HCT116 (cell line): Measurements from ENCODE around the gene EDEM3. TPM values are rescaled to one million over a fixed set of nuclear protein-coding genes. Genes with fewer than 3 reads are reported as not detected.
"Not testable (repeated sequence)": the region's sequence is repeated elsewhere in the genome, so short reads cannot be mapped to it uniquely, and the experiment has no call there.

Experiments used
- ATAC-seq: fragments of 200-7000 bp; cut with Tn5 transposase; 2 replicates; pipeline ENCODE4 v1.9.1; 2020; ENCODE audit warnings: mild to moderate bottlenecking, moderate library complexity
- BruUV-seq: library from RNA; stranded (reverse); fragments of 400-500 nt; replicated peaks from 2 replicates; lab custom pipeline; 2021; lab: Mats Ljungman, UMichigan
- CTCF ChIA-PET: fragments of 300-600 bp; sonication (Branson Sonifier 250); formaldehyde crosslinking; loops from one replicate; lab custom pipeline; 2021; ENCODE audit warnings: antibody characterized with exemption; lab: Charles Lee
- POLR2A ChIA-PET: fragments of 300-600, 350-600 bp; sonication (Branson Sonifier 250); formaldehyde crosslinking; loops from one replicate; lab custom pipeline; 2021; ENCODE audit warnings: antibody characterized with exemption; lab: Charles Lee
- RAD21 ChIA-PET, 2 experiments: fragments of 300-600 bp; sonication (Branson Sonifier 250); formaldehyde crosslinking; loops; one replicate each; lab custom pipeline; 2023; ENCODE audit warnings: low total read pairs in 2 of 2; ENCODE audit not compliant: uncharacterized antibody in 2 of 2, unreplicated experiment in 2 of 2, low non-redundant PET in 1 of 2; lab: Charles Lee
- DNase-seq: peaks from one replicate; pipeline ENCODE4 v3.0.0-alpha.2; 2010; ENCODE audit warnings: low read depth, low spot score
- H2AFZ ChIP-seq: fragments of 200-600 bp; shearing (Covaris generic), sonication (generic); 2 replicates; pipeline ENCODE4 v1.6.1; 2017; ENCODE audit warnings: low read depth, mixed run types, mixed read lengths, antibody characterized with exemption, low read length; ENCODE audit not compliant: poor library complexity, severe bottlenecking
- H3K27ac ChIP-seq: 2 replicates; pipeline ENCODE4 v1.5.1; 2012; ENCODE audit warnings: low read depth, low read length
- H3K27me3 ChIP-seq: fragments of 200-600 bp; sonication (generic); 2 replicates; pipeline ENCODE4 v1.6.1; 2016; ENCODE audit warnings: mixed run types, low read length, mixed read lengths; ENCODE audit not compliant: insufficient read depth
- H3K36me3 ChIP-seq, 2 experiments: fragments of 200-500 bp in 1 of 2; fragments of 200-600 bp in 1 of 2; sonication (Bioruptor generic) in 1 of 2; sonication (generic) in 1 of 2; 2 replicates each; pipeline versions ENCODE4 v1.5.1 to v1.6.1; 2014 to 2016; ENCODE audit warnings: low read length in 2 of 2, inconsistent platforms in 1 of 2, mixed read lengths in 1 of 2, mixed run types in 1 of 2; ENCODE audit not compliant: insufficient read depth in 2 of 2, control insufficient read depth in 1 of 2
- H3K4me1 ChIP-seq, 2 experiments: fragments of 200-600 bp in 1 of 2; sonication (generic) in 1 of 2; 2 replicates each; pipeline versions ENCODE4 v1.5.1 to v1.6.1; 2012 to 2017; ENCODE audit warnings: low read length in 2 of 2, inconsistent platforms in 1 of 2, mild to moderate bottlenecking in 1 of 2, mixed read lengths in 1 of 2, mixed run types in 1 of 2, moderate library complexity in 1 of 2; ENCODE audit not compliant: insufficient read depth in 2 of 2, control insufficient read depth in 1 of 2
- H3K4me2 ChIP-seq: fragments of 200-600 bp; sonication (generic); 2 replicates; pipeline ENCODE4 v1.6.1; 2017; ENCODE audit warnings: mixed run types, low read length, mixed read lengths
- H3K4me3 ChIP-seq, 2 experiments: fragments of 200-600 bp in 1 of 2; sonication (generic) in 1 of 2; replicated peaks in 1 of 2; 2 replicates each; pipeline ENCODE4 v1.5.1; 2011 to 2016; ENCODE audit warnings: low read length in 2 of 2, control low read depth in 1 of 2, low read depth in 1 of 2, mild to moderate bottlenecking in 1 of 2, mixed read lengths in 1 of 2, mixed run types in 1 of 2
- H3K79me2 ChIP-seq: fragments of 200-600 bp; sonication (generic); 2 replicates; pipeline ENCODE4 v1.6.1; 2017; ENCODE audit warnings: mild to moderate bottlenecking, mixed run types, low read length, moderate library complexity, mixed read lengths; ENCODE audit not compliant: insufficient read depth
- H3K9ac ChIP-seq: fragments of 200-600 bp; sonication (generic); 2 replicates; pipeline ENCODE4 v1.6.1; 2016; ENCODE audit warnings: low read length, mixed read lengths
- H3K9me2 ChIP-seq: fragments of 200-600 bp; sonication (generic), shearing (Covaris generic); 2 replicates; pipeline ENCODE4 v1.6.1; 2017; ENCODE audit warnings: mixed run types, mild to moderate bottlenecking, moderate library complexity; ENCODE audit not compliant: insufficient read depth
- H3K9me3 ChIP-seq, 2 experiments: fragments of 200-500 bp in 1 of 2; fragments of 200-600 bp in 1 of 2; sonication (Bioruptor generic) in 1 of 2; sonication (generic) in 1 of 2; 2 replicates each; pipeline ENCODE4 v1.6.1; 2014 to 2017; ENCODE audit warnings: low read length in 2 of 2, mixed read lengths in 2 of 2, inconsistent platforms in 1 of 2, low read depth in 1 of 2, mild to moderate bottlenecking in 1 of 2, mixed run types in 1 of 2, moderate library complexity in 1 of 2; ENCODE audit not compliant: control insufficient read depth in 1 of 2, insufficient read depth in 1 of 2
- H4K20me1 ChIP-seq: fragments of 200-600 bp; sonication (generic), shearing (Covaris generic); 2 replicates; pipeline ENCODE4 v1.6.1; 2017; ENCODE audit warnings: mixed run types, mild to moderate bottlenecking, moderate library complexity; ENCODE audit not compliant: insufficient read depth
- CBX3 ChIP-seq: IDR thresholded peaks from 2 replicates; pipeline ENCODE4 v1.6.1; 2012; ENCODE audit warnings: low read depth
- CEBPB ChIP-seq: IDR thresholded peaks from 2 replicates; pipeline ENCODE4 v1.6.1; 2012; ENCODE audit warnings: low read depth
- EGR1 ChIP-seq: IDR thresholded peaks from 2 replicates; pipeline ENCODE4 v1.6.1; 2012; ENCODE audit warnings: low read depth
- EZH2phosphoT487 ChIP-seq: fragments of 200-600 bp; IDR thresholded peaks from 2 replicates; pipeline ENCODE4 v1.6.1; 2018; ENCODE audit warnings: antibody characterized with exemption, borderline replicate concordance
- JUND ChIP-seq: IDR thresholded peaks from 2 replicates; pipeline ENCODE4 v1.6.1; 2012
- RAD21 ChIP-seq: IDR thresholded peaks from 2 replicates; pipeline ENCODE4 v1.6.1; 2012; ENCODE audit warnings: low read depth, mild to moderate bottlenecking
- SRF ChIP-seq: IDR thresholded peaks from 2 replicates; pipeline ENCODE4 v1.6.1; 2012; ENCODE audit warnings: low read depth
- TCF7L2 ChIP-seq: IDR thresholded peaks from 2 replicates; pipeline ENCODE4 v1.7.0; 2011; ENCODE audit warnings: borderline replicate concordance, inconsistent platforms; ENCODE audit not compliant: insufficient read depth, insufficient read length; ENCODE audit errors: extremely low read depth
- YY1 ChIP-seq: IDR thresholded peaks from 2 replicates; pipeline ENCODE4 v1.6.1; 2011; ENCODE audit warnings: low read length, low read depth, moderate library complexity, mild to moderate bottlenecking; ENCODE audit not compliant: insufficient replicate concordance; ENCODE audit errors: extremely low read depth
- intact Hi-C: fragments of 100-400 bp; cut with micrococcal nuclease; formaldehyde crosslinking; loops from 2 replicates; pipeline ENCODE4 v1.10.0; 2022
- total RNA-seq: library from RNA; stranded (reverse); gene quantifications from one replicate; pipeline ENCODE4 v1.2.1, GENCODE V29; 2021; ENCODE audit not compliant: unreplicated experiment
- TF ChIP-seq, protein P1 (sequence below): IDR thresholded peaks from 2 replicates; pipeline ENCODE4 v1.6.1; 2012
- TF ChIP-seq, protein P2 (sequence below): IDR thresholded peaks from 2 replicates; pipeline ENCODE4 v1.6.1; 2011; ENCODE audit warnings: mild to moderate bottlenecking, low read length, moderate library complexity; ENCODE audit not compliant: insufficient replicate concordance; ENCODE audit errors: extremely low read depth
- TF ChIP-seq, protein P3 (sequence below): IDR thresholded peaks from 2 replicates; pipeline ENCODE4 v1.6.1; 2012

Gene EDEM3
- total RNA-seq, 1 experiment from 2014 or later: 14.9 TPM

GRCh38 chr1:184785529-184785928 is 30.9 kb upstream of the EDEM3 start:
- Histone ChIP-seq H3K4me1 (peaks cover 0 to 5% of the 10 kb centered on the region in 2 experiments; a peak in 1 of 4 replicates), H2AFZ (no peak overlapping the region), H3K4me2 (no peak overlapping the region), H3K36me3 (no peaks in the 10 kb centered on the region), H3K79me2 (no peaks in the 10 kb centered on the region), H3K9me2 (no peaks in the 10 kb centered on the region), H3K27ac (no peak overlapping the region), H3K4me3 (no peak overlapping the region), H3K27me3 (no peaks in the 10 kb centered on the region), H3K9me3 (no peaks in the 10 kb centered on the region; a peak in 1 of 4 replicates), H4K20me1 (no peaks in the 10 kb centered on the region), H3K9ac (no peak overlapping the region)
- intact Hi-C loops: no loop called here
- no TSS peak for BruUV-seq
- TF ChIP-seq EGR1 (no peak), EZH2phosphoT487 (no peak), CBX3 (no peak), RAD21 (no peak), SRF (no peak), TCF7L2 (no peak), JUND (no peak), YY1 (no peak), CEBPB (no peak)
- TF ChIP-seq, protein P1, sequence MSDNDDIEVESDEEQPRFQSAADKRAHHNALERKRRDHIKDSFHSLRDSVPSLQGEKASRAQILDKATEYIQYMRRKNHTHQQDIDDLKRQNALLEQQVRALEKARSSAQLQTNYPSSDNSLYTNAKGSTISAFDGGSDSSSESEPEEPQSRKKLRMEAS: no peak
- TF ChIP-seq, protein P2, sequence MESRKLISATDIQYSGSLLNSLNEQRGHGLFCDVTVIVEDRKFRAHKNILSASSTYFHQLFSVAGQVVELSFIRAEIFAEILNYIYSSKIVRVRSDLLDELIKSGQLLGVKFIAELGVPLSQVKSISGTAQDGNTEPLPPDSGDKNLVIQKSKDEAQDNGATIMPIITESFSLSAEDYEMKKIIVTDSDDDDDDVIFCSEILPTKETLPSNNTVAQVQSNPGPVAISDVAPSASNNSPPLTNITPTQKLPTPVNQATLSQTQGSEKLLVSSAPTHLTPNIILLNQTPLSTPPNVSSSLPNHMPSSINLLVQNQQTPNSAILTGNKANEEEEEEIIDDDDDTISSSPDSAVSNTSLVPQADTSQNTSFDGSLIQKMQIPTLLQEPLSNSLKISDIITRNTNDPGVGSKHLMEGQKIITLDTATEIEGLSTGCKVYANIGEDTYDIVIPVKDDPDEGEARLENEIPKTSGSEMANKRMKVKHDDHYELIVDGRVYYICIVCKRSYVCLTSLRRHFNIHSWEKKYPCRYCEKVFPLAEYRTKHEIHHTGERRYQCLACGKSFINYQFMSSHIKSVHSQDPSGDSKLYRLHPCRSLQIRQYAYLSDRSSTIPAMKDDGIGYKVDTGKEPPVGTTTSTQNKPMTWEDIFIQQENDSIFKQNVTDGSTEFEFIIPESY: no peak
- TF ChIP-seq, protein P3, sequence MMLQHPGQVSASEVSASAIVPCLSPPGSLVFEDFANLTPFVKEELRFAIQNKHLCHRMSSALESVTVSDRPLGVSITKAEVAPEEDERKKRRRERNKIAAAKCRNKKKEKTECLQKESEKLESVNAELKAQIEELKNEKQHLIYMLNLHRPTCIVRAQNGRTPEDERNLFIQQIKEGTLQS: no peak
- ATAC-seq: no peak
- ChIA-PET RAD21 (no interaction called here), POLR2A (no interaction called here), CTCF (no interaction called here)
- DNase-seq: no peak

DNA sequence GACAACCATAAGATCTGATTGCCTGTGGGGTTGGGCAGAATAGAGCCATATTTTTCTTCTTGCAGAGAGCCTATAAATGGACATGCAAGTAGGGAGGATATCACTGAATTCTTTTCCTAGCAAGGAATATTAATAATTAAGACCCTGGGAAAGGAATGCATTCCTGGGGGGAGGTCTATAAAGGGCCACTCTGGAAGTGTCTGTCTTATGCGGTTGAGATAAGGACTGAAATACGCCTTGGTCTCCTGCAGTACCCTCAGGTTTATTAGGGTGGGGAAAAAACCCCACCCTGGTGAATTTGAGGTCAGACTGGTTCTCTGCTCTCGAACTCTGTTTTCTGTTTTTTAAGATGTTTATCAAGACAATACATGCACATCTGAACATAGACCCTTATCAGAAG is 29.1 kb upstream of the EDEM3 start:
- CTCF ChIA-PET, H4K20me1 ChIP-seq, H3K27me3 ChIP-seq, H2AFZ ChIP-seq, H3K4me1 ChIP-seq, H3K4me2 ChIP-seq, intact Hi-C loops, H3K27ac ChIP-seq, H3K36me3 ChIP-seq, H3K79me2 ChIP-seq, H3K4me3 ChIP-seq, H3K9me3 ChIP-seq, DNase-seq, BruUV-seq, H3K9ac ChIP-seq, POLR2A ChIA-PET, H3K9me2 ChIP-seq, RAD21 ChIA-PET, ATAC-seq: not testable (repeated sequence)
